ENCODE data around the gene CTBP1.
"Not testable (repeated sequence)": the region's sequence is repeated elsewhere in the genome, so short reads cannot be mapped to it uniquely, and the experiment has no call there.

Gene CTBP1

DNA sequence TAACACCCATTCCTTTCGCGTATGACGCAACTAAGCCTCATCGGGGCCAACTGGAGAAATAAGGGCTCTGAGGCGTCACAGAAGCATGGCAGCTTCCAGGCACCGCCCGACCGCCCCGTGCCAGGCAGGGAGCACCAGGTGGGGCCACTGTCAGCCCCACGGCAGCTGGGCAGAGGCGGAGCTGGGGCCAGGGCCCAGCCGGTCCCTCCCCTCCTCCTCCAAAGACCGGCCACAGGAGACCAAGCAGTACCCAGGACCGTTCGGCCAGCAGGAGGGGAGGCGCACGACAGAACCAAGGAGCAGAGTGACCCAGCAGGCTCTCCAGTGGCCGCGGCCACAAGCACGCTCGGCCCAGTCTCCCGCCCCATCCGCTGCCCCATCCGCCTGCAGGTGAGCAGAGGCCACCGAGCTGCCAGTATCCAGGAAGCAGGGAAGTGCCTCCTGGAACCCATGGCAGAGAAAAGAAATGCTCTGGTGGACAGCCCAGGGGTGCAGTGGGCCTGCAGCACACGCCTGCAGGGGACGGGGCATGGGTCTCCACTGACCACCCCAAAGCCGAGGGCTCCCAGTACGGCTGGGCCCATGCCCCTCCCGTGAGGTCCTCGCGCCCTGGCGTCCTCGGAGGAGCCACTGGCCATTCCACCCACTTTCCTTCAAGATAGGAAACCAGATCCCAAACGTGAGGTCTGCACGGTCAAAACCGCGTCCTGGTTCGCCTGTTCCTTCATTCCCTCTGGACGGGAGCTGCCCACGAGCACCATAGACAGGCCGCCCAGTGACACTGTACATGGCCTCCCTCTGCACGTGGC, 9.6 kb downstream of the CTBP1 start:
- no peak for DNase-seq (ENCODE audit: low read depth in 1 of 2, low spot score in 1 of 2)

DNA sequence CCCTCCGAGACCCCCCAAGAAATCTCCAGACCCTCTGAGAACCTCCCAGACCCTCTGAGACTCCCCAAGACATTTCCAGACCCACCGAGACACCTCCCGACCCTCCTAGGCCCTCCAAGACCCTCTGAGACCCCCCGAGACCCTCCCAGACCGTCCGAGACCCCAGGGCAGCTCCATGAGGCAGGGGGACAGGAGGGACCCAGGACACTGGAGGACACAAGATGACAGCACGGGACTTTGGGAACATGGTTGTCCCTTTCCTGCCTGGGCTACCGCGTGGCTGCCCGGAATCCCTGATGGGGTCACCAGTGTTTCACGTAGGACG, 10.3 kb downstream of the CTBP1 start:
- DNase-seq (ENCODE audit: low read depth in 1 of 2, low spot score in 1 of 2), result no peak

DNA sequence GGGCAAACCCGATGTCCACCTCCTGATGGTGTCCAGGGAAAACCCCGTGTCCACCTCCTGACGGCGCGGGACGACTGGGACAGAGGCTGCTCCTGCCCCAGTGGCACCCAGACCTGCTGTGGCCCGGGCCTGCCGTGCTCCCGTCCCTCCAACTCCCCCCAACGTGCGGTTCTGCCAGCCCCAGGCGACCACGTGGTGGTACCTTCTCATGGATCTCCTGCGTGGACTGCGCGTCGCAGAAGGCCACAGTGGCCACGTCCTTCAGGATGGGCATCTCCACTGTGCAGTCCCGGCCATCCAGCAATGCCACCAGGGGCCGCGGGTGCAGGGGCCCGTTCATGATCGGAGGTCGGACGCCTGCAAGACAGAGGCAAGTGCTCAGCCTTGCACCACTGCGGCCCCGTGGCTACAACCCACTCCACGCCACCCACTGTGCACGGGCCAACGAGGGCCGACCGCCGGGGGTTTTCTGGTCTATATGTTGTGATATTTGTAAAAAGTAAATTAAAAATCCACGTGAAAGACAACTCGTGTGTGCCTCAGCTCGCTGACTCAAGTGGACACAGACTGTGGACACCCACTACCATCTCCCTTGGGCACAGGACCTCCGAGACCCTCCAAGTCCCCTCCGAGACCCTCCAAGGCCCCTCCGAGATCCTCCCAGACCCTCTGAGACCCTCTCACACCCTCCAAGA, 10.8 kb downstream of the CTBP1 start:
- DNase-seq (ENCODE audit: low read depth in 1 of 2, low spot score in 1 of 2), result no peak

DNA sequence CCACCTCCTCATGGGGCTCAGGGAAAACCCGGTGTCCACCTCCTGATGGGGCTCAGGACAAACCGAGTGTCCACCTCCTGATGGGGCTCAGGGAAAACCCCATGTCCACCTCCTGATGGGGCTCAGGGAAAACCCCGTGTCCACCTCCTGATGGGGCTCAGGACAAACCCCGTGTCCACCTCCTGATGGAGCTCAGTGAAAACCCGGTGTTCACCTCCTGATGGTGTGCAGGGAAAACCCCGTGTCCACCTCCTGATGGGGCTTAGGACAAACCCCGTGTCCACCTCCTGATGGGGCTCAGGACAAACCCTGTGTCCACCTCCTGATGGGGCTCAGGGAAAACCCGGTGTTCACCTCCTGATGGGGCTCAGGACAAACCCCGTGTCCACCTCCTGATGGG, 11.7 kb downstream of the CTBP1 start:
- DNase-seq (ENCODE audit: low read depth in 1 of 2, low spot score in 1 of 2), result not testable (repeated sequence)

DNA sequence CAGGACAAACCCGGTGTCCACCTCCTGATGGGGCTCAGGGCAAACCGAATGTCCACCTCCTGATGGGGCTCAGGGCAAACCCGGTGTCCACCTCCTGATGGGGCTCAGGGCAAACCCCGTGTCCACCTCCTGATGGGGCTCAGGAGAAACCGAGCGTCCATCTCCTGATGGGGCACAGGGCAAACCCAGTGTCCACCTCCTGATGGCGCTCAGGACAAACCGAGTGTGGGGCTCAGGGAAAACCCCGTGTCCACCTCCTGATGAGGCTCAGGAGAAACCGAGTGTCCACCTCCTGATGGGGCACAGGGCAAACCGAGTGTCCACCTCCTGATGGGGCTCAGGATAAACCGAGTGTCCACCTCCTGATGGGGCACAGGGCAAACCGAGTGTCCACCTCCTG, 12.1 kb downstream of the CTBP1 start:
- DNase-seq (ENCODE audit: low read depth in 1 of 2, low spot score in 1 of 2), result not testable (repeated sequence)

DNA sequence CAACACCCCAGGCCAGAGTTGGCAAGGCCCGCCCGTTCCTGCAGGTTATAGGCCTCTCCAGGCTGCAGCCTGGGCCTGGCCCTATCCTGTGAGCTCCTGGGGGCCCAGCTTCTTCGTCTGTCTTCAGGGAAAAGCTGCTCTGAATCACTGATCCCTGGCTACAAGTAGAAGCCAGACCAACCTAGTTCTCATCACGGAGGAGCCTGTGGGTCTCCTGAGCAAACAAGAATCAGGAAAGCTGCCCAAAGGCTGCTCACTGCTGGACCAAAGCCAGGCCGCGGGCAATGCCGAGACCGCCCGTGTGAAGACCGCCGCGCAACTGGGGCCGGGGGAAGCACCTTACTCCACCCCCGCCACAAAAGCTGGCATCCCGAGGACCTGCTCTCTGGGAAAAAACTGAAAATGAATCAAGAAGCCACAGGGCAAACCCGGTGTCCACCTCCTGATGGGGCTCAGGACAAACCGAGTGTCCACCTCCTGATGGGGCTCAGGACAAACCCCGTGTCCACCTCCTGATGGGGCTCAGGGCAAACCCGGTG, 12.8 kb downstream of the CTBP1 start:
- no peak for DNase-seq (ENCODE audit: low read depth in 1 of 2, low spot score in 1 of 2)

DNA sequence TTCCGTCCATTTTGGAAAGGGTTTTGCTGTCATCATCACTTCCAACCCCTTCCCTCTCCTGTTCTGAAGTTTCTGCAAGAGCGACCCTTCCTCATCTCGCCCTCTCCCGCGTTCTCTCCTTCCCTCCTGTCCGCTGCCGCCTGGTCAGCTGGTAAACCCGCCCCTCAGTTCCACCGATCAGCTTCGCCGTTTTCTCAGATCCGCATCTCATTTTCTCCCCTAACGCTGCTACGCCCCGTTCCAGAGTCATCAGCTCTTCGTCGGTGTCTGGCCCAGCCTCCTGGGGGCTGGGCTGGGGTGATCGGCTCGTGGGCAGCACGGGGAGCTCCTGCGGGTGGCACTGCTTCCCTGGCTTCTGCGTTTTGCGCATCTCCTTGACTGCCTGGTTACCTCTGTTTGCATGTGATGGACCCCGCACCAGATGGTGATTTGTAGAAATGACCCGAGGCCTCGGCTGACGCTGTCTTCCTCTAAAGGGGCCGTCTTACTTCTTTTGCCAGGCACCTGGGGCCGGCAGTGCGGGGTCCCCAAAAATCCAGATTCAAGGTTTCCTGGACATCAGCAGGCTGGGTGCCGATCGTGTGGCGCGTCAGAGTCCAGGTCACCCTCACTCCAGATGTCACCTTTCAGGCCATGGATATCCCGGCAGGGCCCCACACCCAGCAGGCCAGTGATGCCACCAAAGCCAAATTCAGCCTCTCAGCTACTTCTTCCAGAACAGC, 13.4 kb downstream of the CTBP1 start:
- DNase-seq (ENCODE audit: low read depth in 1 of 2, low spot score in 1 of 2), result no peak

DNA sequence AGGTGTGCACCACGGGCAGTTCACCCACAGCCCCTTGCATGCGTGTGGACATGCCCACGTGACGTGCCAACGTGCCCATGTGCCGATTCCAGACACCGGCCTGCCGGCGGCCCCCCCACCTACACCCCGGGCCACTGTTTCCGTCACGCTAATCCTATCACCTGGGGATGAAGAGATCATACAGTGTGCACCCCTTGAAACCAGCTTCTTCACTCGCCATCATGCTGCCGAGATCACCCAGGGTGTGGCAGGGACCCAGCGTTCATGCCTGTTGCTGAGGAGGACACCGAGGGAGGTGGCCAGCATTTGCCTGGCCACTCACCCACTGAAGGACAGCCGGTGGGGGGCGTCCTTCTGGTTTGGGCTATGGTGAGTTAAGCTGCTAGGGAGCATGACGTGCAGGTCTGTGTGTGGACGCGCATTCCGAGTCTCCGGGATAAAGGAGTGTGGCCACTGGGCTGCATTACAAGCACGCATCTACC, 14.1 kb downstream of the CTBP1 start:
- no peak for DNase-seq (ENCODE audit: low read depth in 1 of 2, low spot score in 1 of 2)

DNA sequence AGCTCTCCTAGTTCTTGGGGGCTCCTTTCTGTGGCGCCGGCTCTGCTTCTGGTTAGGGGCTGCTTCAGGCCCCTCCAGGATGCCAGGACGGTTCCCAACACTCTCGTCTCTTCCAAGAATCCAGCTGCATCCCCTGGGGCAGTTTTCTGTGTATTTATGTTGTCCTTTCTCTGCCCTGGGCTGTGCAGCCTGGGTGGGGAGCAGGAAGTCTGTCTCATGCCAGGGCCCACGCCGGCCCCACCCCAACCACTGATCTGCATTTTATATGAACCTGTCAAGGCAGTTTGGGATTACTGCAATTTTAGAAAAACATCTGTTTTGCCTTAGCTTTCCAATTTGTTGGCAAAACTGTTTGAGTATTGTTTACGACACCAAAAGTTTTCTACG, 14.6 kb downstream of the CTBP1 start:
- DNase-seq (ENCODE audit: low read depth in 1 of 2, low spot score in 1 of 2), result no peak

DNA sequence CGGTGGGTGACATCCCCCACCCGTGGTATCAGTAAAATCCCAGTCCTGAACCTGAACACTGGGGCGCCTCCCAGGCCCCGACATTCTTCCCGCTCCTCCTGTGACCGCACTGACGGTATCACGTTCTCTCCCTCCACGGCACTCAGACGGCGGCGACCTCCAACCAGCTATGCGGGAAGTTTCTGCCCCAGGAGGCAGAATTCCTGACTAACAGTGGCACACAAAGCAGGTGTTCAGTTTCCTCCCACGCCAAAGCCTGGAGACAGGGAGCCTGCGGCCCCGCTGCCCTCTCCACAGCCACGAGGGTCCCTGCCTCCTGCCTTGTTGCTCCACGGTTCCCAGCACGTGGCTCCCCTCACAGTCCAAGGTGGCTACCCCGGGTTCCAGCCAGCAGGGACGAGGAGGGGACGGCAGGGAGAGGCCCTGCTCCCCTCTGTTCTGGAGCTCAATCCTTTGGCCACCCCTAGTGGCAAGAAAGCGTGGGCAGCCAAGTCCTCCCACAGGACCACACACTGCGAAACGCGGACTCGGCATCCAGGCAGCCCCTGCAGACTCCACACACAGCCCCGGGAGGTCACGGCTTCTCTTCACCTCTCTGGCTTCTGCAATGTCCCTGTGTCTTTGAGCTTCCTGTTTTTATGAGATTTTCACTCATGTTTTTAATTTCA, 15.2 kb downstream of the CTBP1 start:
- no peak for DNase-seq (ENCODE audit: low read depth in 1 of 2, low spot score in 1 of 2)

DNA sequence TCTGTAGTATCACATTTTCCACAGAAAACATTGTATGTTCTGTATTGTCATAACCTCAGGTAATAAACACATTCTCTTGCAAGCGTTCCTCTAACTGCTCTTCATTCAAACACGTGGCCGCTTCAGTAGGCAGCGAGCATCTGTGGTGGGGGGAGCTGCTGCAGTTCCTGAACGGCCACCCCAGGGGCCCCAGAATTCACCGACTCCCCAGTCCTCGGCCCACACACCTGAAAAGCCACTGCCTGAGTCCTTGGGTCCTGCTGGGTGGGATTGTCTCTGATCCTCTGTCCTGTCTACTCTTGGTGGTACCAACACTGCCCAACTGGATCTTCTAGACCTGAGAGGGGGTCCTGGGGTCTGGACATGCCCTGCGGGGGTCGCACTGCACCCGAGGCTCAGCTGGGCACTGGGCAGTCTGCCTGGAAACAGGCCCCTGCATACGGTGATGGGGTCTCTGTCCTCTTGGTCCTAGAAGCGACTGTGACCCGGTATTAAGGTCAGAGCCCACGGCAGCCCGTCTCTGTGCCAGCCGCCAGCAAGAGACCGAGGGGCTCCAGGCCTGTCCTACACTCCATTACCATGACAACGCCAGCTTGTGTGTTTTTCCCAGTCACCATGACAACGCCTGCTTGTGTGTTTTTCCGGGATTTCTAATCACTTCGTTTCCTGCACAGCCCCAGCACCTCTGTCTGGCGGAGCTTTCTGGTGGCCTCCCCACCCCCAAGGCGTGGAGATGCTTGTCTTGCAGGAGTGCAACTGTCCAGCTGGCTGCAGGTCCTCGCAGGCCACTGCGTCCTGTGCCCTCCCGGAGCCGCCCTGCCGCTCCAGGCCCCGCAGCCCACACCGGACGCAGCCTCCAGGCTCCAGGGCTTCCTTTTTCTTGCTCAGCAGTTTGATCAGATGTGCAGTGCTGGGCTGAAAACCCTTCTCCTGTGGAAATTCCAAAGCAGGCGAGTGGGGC, 16.0 kb downstream of the CTBP1 start:
- no peak for DNase-seq (ENCODE audit: low read depth in 1 of 2, low spot score in 1 of 2)

DNA sequence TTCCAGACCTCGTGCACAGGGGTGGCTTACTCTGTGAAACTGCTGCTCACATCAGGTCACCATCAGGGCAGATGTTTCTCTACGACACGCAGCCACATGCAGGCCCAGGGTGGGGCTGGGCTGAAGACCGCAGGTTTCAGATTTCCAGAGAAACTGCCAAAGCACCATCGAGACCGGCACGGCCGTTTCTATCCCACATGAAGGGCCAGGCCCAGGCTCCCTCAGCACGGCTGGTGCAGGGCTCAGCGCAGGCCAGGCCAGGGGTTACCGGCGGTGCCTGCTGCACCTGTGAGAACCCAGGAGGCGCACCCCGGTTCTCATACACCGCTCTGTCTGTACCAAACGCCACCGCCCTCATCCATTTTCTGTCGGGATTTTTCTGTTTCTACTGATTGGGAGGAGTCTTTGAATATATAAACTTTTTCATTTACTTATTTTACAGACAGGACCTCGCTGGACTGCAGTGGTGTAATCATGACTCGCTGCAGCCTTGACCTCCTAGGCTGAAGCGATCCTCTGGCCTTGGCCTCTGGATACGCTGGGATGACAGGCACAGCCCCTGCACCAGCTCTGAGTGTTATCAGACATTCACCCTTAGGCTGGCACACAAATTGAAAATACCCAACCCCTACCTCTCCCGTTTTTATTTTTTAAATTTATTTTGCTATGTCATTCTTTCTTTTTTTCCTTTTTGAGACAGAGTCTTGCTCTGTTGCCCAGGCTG, 17.1 kb downstream of the CTBP1 start:
- no peak for DNase-seq (ENCODE audit: low read depth in 1 of 2, low spot score in 1 of 2)

DNA sequence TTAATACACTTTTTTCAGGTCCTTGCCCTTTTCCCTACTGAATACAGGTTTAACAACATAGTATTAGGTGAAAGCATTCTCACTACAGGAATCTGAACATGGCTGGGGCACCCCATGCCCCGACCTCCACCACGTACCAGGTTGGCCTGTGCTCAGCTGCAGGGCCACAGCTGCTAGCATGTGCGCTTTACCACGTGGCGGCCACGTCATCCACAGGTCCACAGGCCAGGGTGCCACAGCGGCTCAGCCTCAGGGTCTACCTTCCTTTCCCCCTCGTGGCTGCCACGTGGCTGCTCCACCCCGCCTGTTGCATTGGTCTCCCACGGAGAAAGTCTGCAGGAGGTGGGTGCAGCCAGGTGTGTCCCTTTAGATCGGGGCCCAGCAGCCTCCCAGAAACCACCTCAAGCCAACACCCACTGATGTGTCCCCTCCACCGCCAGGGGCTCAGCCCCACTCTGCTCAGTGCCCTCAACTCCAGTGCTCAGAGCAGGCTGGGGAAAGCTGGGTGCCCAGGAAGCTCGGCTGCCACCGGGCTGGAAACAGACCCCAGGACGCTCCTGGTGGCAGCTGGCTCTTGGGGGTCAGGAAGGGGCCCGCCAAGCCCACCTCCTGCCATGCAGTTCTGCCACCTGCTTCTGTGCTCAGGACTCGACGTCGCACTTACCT, 17.8 kb downstream of the CTBP1 start:
- no peak for DNase-seq (ENCODE audit: low read depth in 1 of 2, low spot score in 1 of 2)

DNA sequence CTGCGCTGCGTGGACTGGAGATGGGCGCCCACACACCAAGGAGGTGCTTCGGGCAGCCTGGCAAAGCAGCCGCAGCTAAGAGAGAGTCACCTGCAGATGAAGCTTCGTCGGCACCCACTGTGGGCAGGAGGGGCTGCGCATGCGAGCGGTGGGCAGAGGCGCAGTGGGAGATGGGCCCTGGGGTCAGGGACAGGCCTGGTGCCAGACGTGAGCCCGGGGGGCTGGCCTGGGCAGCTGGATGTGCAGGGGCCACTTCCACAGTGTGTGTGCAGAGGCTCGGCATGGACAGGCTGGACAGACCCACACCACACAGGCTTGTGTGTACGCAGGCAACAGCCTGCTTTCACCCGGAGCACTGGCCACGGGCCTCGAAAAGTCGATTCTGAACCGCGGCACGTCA, 18.6 kb downstream of the CTBP1 start:
- no peak for DNase-seq (ENCODE audit: low read depth in 1 of 2, low spot score in 1 of 2)

DNA sequence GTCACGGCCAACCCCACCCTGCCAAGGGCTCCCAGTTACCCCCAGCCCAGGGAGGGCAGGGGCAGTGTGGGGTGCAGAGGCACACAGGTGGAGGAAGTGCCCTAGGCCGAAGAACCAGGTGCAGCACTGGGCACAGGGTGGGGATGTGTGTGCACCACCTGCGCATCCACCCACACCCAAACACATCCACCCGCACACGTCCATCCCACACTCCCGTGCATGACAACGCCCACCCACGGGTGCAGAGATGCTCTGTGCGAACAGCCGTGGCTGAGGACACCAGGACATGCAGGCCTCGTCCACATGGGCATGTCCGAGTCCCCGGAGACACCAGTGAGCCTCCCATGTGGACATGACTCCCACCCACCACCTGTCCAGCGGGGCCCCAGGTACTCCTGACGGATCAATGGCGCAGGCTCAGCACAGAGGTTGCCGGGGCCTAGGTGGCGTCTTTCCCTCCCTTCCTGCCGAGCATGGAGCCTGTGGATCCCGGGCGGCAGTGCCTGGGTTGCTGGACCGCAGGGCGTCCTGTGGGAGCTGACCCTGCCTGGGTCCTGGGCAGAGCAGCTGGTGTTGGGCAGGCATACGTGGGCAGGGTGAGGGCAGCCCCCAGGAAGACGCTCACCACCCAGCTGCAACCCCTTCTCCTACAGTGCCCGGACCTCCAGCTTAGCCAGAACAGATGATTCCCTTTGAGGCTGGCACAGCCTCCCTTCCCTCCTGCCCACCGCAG, 19.6 kb downstream of the CTBP1 start:
- DNase-seq (ENCODE audit: low read depth in 1 of 2, low spot score in 1 of 2), result no peak

DNA sequence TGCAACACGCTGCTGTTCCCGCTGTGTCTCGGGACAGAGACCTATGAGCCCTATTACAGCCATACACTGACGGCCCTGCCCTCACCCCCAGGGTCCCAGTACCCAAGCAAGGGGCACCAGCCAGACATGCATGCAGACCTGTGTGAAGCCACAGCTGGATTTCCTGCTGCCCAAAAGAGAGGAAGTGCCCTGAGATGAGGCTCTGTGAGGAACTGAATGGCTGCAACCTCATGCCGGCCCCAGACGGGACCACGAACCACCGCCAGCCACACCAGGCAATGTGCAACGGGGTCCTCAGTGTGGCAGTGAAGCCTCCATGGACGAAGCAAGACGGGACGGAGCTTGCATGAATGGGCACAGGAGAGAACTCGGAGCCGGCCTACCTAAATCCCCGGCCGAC, 21.1 kb downstream of the CTBP1 start:
- no peak for DNase-seq (ENCODE audit: low read depth in 1 of 2, low spot score in 1 of 2)

DNA sequence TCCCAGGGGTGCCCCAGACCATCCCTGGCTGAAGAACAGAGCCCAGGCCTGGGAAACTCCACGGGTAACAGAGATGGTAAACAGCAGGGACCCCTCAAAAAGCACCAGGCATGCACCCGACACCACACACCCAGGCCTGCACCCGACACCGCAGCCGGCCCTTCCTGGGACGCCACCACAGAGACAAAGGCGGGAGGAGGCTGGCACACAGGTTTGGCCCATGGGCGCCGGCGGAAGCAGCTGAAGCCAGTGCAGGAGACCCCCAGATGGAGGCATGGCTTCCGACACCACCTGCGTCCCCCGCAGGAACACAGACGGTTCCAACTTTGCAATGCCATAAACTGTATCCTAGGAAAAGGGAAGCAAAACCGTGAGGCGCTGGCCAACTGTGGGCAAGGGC, 22.3 kb downstream of the CTBP1 start:
- no peak for DNase-seq (ENCODE audit: low read depth in 1 of 2, low spot score in 1 of 2)

DNA sequence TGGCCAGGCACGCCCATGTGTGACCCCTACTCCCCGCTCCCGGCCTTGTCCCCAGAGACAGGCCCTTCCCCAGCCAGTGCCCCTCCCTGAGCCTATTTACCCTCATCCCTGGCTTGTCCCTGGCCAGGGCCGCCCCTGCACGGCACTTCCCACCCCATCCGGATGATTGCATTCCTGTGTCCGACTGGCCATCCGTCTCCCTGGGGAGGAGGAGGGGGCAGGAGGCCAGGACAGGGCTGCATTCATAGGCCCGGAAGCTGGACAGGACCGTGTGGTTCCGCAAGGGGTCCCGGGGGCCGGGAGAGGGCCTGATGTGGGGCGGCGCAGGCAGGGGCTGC, 22.8 kb downstream of the CTBP1 start:
- DNase-seq (ENCODE audit: low read depth in 1 of 2, low spot score in 1 of 2), result no peak

Measured in stimulated activated CD4-positive, alpha-beta T cell treated with anti-CD3 and anti-CD28 coated beads, Interleukin-15, amount 100 ng/mL, for 1 hour (primary cell).